Testis (tissue), 2 donors: ENCODE results near the gene FAN1.

Source experiments
- POLR2A ChIP-seq: fragments of 450-650 bp; IDR thresholded peaks from one replicate; pipeline ENCODE4 v1.6.1; 2017; ENCODE audit warnings: antibody characterized with exemption, mild to moderate bottlenecking, moderate library complexity
- TF ChIP-seq, protein P1 (sequence below), 3 experiments: fragments of 450-650 bp in 2 of 3; fragments of 200-600 bp in 1 of 3; sonication (generic) in 1 of 3; IDR thresholded peaks; one replicate each; pipeline ENCODE4 v1.5.1; 2016 to 2019; ENCODE audit warnings: antibody characterized with exemption in 3 of 3, mild to moderate bottlenecking in 2 of 3, moderate library complexity in 1 of 3

DNA sequence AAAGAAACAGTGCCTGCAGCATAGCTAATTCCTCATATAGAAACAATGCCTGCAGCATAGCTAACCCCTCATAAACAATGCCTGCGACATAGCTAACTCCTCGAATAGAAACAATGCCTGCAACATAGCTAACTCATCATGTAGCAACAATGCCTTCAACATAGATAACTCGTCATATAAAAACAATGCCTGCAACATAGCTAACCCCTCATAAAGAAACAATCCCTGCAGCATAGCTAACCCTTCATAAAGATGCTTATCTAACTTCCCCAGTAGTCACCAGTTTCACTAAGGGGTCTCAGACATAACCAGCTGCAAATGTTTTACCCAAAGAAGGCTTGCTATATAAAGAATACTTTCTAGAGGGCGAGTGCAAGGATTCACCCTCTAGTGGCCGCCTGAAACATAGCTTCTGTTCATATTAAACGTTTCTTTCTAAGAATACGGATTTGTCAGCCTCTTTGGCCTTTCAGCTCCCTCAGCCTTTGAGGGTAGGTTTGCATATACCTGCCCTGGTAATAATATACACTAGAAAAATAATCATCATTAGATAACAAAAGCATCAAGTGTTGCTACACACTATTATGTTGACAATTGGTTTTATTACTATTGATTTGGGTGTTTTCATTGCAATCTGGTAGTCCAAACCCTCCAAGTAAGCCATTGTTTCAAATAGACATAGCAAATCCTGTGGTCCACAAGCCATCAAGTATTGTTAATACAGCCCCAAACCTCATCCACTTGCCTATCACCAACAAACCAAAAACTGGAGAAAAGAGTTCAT lies 44.4 kb upstream of the FAN1 start:
- TF ChIP-seq, protein P1, sequence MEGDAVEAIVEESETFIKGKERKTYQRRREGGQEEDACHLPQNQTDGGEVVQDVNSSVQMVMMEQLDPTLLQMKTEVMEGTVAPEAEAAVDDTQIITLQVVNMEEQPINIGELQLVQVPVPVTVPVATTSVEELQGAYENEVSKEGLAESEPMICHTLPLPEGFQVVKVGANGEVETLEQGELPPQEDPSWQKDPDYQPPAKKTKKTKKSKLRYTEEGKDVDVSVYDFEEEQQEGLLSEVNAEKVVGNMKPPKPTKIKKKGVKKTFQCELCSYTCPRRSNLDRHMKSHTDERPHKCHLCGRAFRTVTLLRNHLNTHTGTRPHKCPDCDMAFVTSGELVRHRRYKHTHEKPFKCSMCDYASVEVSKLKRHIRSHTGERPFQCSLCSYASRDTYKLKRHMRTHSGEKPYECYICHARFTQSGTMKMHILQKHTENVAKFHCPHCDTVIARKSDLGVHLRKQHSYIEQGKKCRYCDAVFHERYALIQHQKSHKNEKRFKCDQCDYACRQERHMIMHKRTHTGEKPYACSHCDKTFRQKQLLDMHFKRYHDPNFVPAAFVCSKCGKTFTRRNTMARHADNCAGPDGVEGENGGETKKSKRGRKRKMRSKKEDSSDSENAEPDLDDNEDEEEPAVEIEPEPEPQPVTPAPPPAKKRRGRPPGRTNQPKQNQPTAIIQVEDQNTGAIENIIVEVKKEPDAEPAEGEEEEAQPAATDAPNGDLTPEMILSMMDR (IDR thresholded peaks at IDR 0.05), result peak in 2 of 3 experiments; percentile 44 to 62
- TF ChIP-seq POLR2A, result no peak
